GM19240 (cell line): Measurements from ENCODE around the gene SH3BP4.

Experiments
- DNase-seq: peaks from one replicate; pipeline ENCODE4 v3.0.0; 2011; ENCODE audit warnings: low spot score; ENCODE audit not compliant: insufficient read length

The SH3BP4 gene

DNA sequence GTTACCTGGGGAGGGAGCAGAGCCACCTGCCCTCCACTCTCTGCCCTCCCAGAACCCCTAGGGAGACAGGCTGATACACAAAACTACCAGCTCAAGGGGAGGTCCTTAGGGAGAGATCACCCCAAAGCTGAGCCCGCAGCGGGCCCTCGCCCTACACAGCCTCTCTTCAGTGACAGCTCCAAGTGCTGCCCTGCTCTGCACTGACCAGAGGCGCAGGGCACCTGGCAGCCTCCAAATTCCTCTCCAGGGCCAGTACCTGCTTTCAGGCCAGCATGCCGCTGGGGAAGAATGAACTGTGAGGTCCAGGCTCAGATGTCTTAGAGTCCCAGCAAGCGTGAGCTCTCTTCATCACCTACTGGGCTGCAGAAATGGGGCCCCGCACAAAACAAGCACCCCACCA lies 11.3 kb upstream of the SH3BP4 start:
- no peak for DNase-seq

DNA sequence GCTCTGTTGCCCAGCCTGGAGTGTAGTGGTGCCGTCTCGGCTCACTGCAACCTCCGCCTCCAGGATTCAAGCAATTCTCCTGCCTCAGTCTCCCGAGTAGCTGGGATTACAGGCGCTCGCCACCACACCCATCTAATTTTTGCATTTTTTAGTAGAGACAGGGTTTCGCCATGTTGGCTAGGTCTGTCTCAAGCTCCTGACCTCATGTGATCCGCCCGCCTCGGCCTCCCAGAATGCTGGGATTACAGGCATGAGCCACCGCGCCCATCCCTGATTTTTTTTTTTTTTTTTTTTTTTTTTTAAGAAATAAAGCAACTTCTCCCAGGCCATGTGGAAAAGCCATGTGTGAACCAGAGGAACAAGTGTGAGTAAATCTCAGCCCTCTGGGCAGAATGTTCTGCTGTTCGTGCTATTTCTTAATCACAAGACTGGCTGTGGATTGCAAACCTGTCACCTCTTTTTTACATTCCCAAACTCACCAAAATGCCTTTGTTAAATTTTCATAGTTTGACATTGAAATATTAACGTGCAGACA lies 6.4 kb upstream of the SH3BP4 start:
- DNase-seq = no peak

DNA sequence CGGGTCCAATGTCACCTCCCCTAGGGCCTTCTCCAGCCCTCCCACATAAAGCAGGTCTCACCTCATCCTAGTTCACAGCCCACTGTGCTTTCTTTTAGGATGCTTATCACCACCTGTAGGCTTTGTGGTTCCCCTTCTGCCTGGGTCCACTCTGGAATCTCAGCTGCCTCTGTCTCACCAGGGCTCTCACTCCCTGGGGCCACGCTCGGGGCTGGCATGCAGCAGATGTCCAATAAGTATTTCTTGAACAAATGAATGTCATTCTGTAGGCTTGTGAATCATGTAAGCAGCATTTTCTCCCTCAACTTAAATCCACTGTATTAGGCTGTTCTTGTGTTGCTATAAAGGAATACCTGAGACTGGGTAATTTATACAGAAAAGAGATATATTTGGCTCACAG lies 4.3 kb upstream of the SH3BP4 start:
- no peak for DNase-seq

DNA sequence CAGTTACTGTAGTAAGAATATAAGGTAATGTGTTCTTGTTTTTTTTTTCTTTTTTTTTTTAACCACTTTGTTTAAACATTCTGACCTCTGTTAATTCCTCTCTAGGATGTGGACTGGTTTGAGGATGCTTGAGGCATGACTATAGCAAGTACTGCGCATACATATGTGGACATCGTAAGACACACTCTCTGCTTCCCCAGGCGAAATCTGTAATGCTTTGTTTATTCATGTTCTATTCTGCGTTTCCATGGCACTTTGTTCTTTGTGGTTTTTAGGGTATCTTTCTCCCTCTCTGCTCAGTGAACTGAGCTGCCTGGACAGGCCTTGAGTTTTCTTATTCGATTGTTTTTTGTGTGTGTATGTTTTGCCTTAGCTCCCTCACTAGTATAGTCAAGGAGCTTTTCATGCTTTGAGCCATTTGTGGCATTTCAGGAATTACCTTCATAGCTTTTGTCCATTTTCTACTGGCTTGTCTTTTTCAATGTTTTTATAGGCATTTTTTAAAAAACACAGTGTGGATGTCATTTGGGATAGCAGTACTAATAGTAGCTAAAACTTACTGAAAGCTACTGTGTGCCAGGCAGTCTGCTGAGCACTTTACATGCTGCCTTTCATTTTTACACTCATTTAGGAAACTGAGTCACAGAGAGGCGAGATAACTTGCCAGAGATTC lies 1.9 kb upstream of the SH3BP4 start:
- no peak for DNase-seq

DNA sequence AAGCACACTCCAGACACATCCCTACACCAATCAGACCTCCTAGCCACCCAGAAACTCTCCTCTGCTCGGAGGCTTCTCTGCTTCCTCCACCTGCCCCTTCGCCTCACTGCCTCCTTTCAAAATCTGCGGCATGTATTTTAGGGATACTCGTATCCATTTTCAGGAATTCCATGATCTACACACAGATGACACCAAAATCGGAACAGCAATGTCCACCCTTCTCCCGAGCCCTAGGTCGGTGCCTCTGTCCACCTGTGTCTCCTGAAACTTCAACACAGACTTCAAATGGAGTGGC lies 1.4 kb upstream of the SH3BP4 start:
- DNase-seq = no peak

DNA sequence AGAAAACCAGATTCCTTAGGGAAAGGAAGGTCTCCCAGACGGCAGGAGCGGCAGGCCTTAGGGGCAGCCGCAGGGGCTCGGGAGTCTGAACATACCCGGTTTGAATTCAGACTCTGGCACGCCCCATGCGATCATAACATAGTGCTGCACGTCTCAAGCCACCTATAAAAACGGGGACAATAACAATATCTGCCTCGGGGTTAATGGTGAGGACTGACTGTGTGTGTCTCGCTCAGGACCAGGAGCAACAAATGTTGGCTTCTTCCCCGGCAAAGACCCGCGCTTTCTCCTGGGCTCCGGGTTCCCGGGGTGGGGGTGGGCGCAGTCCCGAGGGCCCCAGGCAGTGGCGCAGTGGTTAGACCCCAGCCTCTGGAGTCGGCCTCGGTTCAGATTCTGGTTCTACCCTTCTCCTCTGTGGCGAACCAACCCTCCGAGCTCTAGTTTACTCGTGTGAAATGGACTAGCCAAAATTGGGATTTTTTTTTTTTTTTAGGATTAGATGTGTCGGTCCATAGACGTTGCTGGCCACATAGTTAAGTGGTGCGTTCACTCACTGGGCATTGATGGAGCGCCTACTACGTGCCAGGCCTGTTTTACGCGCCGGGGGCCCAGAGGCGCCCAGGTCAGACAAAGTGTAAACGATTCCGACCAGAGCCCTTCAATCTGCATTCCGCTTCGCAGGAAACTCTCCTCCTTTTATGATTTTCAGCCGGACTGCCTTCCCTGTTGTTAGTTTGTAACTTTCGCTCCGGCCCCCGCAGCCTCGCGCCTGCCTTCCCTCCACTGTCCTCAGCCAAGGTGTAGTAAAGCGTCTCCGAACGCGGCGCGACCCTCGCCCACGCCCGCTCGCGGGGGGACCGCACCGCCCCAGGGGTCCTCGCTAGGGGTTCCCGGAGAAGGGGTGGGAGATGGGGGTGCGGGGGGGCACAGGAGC lies 820 bp upstream of the SH3BP4 start:
- DNase-seq = no peak

DNA sequence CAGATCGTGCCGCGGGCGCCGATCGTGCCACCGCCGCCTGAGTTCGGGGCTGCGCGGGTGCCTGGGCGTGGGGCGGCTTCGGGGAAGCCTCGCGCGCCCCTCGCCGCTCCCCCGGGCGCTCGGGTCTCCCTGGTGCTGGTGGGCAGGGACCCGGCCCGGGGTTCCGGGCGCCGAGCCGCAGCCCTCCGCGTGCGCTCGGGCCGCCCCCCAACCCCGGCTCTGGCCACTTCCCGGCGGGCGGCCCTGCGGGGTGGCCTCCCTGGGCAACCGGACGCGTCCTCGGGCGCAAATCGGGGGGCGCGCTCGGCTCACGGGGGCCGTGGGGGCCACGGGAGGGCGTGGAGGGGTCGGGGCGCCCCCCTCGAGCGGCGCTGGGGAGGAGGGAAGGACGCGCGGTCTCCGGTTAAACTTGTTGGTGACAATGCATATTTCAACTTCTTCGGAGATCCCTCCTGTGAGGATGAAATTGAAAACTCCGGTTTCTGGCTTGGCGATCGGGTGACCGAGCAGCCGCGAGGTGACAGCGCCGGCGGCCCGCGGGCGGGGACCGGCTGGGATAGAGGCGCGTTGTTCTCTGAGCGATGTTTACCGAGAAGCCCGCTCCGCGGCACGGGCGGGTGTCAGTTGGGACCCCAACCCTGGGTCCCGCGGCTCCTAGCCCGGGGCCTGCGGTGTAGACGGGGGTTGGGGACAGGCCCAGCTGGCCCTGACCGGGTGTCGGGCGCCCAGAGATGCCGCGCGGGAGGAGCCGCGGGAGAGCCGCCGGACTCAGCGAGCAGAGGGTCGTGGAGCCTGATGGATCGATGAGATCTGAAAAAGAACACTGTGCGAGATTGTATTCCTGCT lies 676 bp downstream of the SH3BP4 start:
- no peak for DNase-seq

DNA sequence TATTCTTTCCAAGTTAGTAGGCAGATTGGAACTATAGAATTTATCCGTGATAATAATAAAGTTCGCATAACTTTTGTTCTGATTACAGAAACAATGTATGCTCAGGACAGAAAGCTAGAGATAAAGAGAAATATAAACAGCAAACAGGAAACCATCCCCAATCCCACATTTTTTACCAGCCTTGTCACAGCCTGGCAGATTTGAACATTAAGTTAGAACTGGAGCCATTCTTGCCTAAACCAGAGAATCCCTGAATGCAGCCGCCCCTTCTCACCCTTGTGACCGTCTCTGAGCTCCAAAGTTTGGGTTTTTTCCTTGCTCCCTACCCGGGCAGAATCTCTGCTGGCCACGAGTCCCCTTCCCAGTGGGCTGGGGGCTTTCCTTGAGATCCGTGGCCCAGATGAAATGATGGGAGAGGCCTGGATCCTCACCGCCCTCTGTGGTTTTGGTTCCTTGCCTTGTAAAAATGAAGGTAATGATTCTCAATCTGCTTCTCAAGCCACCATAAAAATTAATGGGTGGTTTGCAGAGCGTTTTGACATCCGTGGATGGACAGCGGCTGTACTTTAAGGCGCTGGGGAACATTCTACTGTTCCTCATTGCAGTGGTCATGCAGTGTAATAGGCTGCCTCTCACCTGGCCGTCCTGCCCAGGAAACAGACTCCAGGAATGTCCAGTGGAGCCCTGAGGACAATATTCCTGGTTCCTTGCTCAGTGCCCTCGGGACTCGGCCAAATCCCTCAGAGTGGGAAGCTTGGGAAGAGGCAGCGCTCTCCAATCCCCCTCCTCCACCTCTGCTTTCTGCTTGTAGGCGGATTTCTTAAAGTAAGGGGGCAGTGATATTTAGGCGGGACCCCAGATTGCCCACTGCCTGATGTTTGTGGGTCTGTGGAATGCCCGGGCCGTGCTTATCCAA lies 1.6 kb downstream of the SH3BP4 start:
- no peak for DNase-seq

DNA sequence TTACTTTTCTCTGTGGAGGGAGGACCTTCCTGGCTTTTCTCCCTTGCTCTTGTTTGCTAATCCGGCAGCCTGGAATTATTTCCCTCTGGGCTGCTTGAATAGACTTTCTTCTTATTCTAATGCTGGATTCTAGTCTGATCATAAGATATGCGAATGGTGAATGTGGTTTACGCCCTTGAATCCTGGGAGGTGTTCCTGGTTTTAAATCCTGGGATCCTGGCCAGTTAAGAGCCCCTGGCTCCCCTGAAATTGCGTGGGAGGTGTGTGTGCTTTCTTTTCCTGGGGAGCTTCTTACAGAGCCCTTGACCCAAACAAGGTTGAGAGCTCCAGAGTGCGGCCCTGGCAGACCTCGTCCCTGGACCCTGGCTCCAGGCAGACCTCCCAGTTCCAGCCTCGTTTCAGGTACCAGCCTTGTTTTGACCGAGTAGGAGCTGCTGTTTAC lies 2.8 kb downstream of the SH3BP4 start:
- no peak for DNase-seq

DNA sequence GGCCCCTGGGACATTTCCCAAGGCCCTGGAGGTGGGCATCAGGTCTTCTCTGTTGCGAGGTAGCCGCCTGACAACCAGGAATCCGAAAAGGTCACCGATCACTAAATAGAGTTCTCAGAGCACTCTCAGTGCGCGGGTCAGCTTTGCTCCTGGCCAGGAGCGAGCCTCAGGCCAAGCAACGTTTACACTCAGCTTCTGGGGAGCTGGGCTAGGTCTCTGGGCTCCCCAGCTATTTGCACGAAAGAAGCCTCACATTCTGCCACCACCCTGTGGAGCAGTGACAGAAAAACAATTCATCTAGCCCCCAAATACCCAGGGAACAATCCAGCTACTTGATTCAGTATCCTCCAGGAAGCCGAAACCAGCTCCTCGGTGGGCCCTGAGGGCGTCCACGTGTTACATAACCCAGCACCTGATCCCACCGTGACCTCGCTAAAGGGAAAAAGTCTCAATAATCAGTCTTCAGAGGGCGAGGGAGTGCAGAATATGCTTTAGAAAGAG lies 3.3 kb downstream of the SH3BP4 start:
- DNase-seq = no peak

DNA sequence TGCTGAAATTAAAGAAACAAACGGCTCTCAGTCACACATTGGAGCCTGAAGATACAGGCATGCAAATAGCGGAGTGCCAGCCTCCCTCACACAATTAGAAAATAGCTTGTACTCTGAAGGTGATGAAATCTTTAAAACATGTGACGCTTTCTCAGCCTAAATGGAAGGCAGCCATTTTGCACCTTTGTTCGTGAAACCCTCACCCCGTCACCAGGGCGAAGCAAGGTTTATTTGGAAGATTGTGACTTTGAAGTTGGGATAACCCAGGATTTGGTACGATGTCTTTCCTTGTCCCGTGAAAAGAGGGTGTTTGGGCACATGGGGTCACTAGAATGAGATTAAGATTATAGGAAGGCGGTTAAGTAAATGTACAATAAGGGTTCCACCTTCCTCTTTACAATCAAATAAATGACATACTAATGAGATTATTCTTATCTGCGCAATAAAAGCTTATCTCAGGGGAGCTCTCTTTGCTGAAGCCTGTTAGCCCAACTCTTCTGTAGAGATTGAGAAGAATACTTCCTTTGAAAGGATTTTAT lies 4.2 kb downstream of the SH3BP4 start:
- DNase-seq = no peak

DNA sequence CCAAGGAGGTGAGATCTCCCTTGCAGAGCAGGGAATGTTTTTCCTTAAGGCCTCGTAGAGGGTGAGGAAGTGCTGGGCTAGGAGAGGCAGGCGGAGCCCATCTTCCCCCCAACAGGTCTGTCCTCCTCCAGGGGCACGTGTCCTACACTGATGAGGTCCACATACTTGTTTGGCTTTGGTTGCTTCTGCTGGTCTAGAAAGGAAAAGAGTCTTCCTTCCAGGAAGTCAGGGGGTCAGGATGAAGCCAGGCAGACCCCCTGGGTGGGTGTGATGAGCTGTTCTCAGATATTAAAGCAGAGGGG lies 6.0 kb downstream of the SH3BP4 start:
- DNase-seq = no peak

DNA sequence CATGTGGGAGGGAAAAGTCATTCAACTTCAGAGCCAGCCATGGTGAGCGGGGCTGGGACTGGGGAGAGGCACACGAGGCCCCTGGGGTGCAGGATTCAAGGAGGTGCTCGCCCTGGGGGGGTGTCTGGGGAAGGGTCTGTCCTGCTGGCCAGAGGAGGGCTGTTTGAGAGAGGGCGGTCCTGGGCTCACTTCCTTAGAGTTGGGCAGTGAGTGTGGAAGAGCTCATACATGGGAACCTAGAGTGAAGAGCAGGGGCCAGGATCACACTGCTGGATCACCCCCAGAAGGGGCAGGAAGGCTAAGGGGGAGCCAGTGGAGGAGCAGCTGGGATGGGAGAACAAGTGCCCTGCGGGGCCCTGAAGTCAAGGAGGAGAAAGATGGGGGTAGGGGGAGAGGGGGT lies 6.5 kb downstream of the SH3BP4 start:
- no peak for DNase-seq

DNA sequence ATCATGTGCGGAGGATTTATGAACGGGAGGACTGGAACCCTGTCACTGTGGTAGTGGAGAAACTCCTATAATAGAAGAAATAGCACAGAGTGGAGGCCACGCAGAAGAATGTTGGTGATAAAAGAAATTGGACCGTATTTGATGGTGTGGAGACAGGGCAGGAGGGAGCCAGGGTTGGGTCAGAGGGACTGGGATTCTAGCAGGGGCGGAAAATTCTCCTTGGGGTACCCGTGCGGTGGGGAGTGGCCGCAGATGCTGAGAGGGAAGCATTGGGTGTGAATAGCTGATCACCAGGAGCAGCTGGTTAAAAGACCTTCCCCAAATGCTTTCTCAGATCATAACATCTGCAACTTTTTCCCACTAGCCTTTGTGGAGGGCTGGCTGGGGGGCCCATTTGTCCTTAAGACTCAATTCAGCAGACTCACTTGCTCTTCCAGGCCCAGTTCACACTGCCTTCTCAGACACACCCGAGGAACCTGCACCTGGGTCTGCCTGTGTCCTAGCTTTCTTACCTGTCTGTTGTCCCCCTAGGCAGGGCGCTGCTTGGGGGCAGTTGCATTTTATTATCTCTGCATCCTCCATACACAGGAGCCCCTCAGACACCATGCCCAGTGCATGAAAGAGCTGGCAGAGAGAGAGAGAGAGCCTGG lies 7.1 kb downstream of the SH3BP4 start:
- no peak for DNase-seq

DNA sequence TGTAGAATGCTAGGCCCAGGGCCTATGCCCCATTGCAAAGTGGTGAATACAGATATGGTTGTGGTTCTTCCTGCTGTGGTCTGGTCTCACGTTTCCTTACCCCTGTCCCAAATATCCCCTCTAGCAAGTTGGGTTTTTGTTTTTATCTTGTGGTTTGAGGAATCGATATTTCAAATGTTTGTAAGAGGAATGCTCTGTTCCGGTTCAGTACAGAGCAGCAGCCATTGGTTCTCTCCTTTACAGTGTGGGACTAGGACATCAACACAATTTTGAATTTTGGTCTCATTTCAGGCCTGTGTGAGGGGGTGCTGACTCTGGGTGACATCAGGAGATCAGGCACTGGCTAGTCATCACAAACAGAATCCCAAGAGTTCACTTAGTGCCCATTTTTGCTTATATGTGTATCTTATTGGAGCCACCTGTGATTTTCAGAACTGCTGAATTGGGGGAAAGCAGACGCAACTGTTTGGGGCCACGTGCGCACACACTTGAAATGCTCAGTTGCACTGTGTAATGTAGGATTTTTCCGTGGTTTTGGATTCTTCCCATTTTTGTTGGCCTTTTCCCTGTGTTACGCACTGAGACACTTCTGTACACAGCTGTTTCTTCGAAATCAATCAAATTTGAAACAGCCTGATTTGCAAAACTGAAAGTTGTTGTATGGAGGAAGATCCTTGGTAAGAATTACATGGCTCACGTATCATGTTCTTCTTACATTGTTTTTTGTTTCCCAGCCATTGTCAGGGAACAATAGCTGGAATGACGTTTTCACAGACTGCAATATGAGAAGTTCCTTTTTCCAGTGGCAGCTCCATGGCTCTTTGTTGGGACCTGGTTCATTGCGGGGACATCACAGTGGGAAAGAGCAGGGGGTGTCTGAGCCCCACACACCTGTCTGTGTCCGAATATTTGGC lies 8.6 kb downstream of the SH3BP4 start:
- no peak for DNase-seq

DNA sequence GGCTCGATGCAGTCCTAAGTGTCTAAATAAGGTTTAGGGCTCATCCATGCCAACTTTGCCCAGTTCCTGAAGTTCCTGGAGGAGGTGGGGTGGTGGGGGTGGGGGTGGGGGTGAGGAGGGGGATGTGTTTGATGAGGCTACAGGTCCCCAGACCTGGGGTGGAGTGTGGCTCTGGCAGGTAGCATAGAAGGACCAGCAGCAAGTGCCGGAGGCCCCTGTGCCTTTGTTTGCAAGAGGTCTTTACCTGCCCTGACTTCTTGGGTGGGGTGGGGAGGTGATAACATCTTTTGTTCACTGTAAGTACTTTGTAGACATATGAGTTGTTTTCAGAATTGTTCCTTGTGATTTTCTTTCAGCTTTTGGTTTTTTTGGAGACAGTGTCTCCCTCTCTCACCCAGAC lies 10.0 kb downstream of the SH3BP4 start:
- no peak for DNase-seq

DNA sequence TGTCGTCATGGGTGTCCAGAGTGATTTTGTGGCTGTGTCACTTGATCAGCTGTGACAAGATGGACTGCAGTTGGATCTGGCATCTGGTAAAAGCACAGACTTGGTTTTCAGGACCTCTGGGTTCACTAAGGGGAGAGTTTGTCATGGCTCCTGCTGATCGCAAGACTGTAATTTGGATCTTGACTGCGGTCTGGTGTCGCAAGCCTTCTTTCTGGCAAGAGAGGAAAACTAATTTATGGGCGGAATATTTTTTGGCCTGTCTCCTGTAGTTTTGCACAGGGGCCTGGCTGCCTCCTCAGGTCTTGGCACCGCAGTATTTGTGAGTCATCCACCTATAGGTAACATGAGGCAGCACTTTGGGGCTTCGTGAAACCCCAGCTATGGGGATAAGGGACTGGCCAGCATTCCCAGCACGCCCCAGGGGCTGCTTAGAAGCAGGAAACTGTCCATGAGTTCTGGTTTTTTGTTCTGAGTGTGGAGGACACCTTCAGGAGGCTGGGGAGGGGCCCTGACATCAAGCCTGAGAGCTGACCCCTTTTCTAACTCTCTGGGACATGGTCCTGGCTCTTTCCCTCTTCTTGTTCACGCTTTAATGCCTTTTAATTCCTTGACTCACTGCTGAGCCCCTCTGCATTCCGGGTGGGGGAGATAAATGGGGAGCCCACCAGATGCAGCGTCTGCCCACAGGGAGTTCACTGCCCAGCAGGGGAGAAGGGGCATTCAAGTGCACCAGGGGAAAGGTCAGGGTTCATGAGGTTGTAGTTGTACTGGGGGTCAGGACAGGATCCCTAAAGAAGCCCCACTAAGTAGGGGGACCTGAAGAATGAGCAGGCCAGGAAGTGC lies 12.2 kb downstream of the SH3BP4 start:
- no peak for DNase-seq
